NCI-H187 treated with DMSO at 0.1 percent for 48 hours (cell line): ENCODE measurements around the gene GJA1.
"Not testable (repeated sequence)": the region's sequence is repeated elsewhere in the genome, so short reads cannot be mapped to it uniquely, and the experiment has no call there.

Source experiments
- DNase-seq: peaks from one replicate; lab custom pipeline; 2025; lab: John Stamatoyannopoulos, UW

GJA1 gene

GRCh38 chr6:121435444-121436069 lies at the start of gene GJA1:
Gene GJA1 (plus strand): TSS chr6:121435646. CDS start chr6:121446848, 11,202 bp downstream.
- no peak for DNase-seq

DNA sequence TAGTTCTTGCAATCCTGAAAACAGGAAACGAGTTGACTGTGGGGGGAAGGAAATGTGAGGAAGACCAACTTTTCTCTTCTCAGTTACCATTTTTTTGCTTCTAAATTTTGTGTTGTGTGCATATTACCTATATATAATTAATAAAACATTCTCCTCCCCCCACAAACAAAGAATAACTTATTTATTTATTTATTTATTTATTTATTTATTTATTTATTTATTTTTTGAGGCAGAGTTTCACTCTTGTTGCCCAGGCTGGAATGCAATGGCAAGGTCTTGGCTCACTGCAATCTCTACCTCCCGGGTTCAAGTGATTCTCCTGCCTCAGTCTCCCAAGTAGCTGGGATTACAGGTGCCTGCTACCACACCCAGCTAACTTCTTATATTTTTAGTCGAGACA lies 48.9 kb upstream of the GJA1 start:
- not testable (repeated sequence) for DNase-seq

DNA sequence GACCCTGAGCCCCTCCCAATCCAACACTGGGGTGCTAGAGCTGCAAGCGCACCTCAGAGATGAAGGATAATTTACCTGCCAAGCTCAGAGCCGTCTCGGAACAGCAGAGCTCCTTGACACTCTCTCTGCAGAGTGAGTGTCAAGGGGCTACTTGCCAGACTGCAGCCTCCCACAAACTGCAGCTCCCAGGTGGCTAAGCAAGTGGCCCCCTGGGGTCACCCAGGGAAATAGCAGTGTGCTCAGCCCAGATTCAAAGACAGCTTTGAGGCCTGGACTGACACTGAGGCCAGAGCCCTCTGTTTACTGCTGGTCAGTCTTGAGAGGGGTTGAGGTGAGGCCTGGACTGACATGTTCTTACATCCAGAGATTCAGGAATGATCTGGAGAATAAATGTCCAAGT lies 46.0 kb upstream of the GJA1 start:
- DNase-seq = no peak

DNA sequence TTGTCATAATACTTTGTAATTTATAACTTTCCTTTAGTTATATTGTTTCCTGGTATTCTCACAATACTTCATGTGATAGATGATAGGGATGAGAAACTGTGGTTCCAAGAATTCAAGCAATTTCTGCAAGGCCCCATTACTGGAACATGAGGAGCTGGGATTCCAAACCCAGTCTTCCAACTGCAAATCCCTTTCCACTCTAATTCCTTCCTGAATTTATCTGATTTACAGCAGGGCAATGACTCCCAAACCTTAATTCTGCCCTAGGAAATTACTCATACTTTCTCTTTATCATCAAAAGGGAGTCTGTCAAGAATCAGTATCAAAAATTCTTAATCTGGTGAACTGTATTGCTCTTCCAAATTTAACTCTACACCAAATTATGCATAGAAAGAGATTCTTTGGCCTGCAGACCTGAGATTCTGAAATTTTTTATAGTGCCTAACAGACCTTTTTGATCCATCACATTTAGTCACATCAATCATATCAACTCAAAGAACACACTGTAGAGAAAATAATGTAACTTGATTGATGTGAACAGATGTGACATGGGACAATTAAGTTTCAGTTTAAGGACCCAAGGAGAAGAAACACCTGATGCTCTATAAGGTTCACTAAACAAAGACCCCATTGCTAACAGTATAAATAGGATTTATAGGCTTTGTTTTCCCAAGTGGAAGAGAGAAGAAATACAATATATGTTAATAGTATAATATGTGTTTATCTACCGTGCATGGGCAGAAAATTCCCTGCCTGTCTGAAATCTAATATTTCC lies 41.5 kb upstream of the GJA1 start:
- DNase-seq = no peak

GRCh38 chr6:121395736-121396135 lies 39.7 kb upstream of the GJA1 start:
- DNase-seq = no peak

GRCh38 chr6:121397188-121397587 lies 38.3 kb upstream of the GJA1 start:
- DNase-seq = not testable (repeated sequence)

DNA sequence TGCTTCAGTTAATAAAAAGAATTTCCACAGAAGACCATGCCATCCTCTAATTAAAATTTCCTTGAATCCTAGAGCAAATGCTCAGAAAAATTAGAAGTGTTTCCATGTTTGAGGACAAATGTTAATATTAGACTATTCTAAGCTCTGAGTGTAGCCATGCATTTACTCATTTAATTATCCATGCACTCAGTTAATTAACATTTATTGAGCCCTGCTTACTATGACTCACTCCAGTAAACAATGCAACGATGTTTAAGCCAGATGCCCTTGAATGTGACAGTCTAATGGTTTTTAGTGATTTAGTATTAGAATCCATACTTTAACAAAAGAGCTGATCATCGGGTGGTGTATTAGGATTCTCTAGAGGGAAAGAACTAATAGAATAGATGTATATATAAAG lies 37.3 kb upstream of the GJA1 start:
- no peak for DNase-seq

GRCh38 chr6:121399966-121400365 lies 35.5 kb upstream of the GJA1 start:
- no peak for DNase-seq

- DNase-seq = no peak
Observed at GRCh38 chr6:121403964-121404363, 31.5 kb upstream of the GJA1 start.

GRCh38 chr6:121405306-121405705 lies 30.1 kb upstream of the GJA1 start:
- no peak for DNase-seq

GRCh38 chr6:121408321-121408720 lies 27.1 kb upstream of the GJA1 start:
- no peak for DNase-seq

GRCh38 chr6:121413879-121414278 lies 21.6 kb upstream of the GJA1 start:
- DNase-seq = no peak

DNA sequence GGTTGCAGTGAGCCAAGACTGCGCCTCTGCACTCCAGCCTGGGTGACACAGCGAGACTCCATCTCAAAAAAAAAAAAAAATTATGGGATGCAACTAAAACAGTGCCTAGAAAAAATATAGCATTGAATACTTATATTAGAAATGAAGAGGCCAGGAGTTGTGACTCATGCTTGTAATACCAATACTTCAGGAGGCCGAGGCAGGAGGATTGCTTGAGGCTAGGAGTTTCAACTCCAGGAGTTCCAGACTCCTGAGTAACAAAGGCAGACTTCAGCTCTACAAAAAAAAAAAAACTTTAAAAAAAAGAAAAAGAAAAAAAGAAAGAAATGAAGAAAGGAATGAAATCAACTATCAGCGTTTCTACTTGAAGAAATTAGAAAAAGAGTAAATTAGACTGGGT lies 17.1 kb upstream of the GJA1 start:
- no peak for DNase-seq

GRCh38 chr6:121426686-121427085 lies 8.8 kb upstream of the GJA1 start:
- DNase-seq = no peak

DNA sequence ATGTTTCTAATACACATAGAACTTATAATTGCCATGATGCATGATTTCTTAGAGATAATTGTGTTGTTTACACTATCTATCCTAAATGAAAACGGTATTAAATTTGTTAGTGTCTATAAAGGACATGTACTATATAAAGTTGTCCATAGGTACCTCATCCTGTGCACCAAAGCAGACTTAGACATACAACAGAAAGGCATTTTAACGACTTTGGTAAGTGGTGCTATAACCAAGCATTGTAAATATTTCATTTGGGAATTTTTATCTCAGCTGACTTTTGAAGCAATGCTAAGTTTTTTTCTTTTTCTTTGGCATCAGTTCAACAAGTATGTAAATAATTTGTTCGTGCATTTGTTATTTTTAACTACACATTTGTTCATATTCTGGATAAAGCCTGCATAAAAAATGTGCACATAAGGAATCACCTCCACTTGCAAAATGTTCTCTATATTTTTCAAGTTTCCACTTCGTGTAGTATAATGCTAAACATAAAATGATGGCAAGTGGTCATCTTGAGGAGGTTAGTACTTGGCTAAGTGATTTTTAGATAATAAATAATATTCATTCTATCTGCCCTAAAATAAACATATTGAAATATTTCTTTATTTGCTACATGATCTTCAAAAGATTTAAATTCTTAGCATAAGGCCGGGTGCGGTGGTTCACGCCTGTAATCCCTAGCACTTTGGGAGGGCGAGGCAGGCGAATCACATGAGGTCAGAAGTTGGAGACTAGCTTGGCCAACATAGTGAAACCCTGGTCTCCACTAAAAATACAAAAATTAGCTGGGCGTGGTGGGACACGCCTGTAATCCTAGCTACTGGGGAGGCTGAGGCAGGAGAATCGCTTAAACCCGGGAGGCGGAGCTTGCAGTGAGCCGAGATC lies 6.3 kb upstream of the GJA1 start:
- DNase-seq = no peak

DNA sequence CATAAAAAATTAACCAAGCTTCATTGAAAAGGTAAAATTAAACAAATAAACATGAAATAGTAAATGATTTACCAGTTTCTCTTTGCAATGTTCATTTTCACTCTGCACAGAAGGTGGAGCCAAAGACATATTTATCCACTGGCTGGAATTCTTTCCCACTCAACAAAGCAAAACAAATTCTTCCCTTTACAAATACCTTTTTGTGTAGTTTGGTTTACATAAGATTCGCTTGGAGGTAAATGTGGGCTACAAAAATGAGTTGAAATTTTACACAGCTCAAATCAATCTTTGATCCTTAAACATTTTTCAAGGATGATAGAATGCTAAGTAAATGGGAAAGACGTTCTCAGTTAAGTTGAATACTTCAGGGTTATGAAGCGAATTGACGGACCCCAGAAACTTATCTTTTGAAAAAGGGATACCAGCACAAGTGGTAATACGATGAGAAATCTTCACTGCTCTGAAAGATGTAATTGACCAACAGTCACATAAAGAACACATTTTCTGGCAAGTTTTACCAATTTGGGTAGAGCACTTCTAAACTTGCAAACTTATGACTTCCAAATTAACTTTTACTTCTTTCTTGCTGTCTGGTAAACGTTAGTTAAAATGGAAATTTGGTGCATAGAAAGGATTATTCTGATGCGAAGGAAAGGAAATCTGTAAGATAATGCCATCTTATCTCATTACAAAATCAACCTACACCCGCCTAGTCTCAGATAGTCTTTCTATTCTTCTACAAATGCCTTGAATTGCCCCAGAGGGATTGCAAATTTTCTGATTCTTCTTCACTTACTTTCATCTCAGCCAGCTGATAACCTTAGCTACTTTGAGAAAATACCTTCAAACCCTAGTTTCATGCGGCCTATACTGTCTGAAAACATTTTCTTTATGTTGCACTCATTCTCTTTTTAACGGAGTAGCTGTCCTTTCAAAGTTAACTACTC lies 4.7 kb upstream of the GJA1 start:
- DNase-seq = no peak

GRCh38 chr6:121431776-121432175 lies 3.7 kb upstream of the GJA1 start:
- not testable (repeated sequence) for DNase-seq

GRCh38 chr6:121434037-121434770 lies 1.2 kb upstream of the GJA1 start:
- DNase-seq = no peak

DNA sequence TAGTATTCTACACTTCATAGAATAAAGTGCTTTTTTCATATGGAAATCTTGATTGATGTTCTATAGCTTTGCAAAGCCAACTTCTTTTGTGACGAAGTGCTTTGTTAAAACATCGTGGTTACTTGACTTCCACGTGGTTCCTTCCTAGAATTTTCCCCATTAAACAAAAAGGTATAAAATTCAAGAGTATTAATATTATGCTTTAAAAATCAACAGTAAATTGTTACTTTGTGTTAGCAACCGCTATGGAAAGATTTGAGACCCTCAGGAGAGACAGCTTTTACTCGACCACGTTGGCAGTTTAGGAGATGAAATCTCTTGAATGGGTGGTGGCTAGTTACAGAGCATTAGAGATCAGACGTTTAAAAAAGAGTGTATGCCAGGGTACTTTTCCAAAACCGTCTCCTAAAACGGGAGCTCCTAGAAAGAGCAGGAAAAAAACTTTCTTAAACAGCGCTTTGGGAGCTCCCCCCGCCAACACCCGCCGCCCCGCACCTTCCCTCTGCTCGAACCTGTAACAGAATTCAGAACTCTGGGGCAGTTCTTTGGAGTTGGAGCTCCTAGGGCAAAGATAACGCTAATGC lies 920 bp downstream of the GJA1 start:
- no peak for DNase-seq
